ENCODE data around the gene RASSF4.

- TF ChIP-seq CTCF (IDR thresholded peaks at IDR 0.05) (no peak), POLR2A (IDR thresholded peaks at IDR 0.05) (no peak), POLR2AphosphoS5 (IDR thresholded peaks at IDR 0.05; ENCODE audit: insufficient read depth in 1 of 2, low read depth in 1 of 2) (no peak)
Measured at GRCh38 chr10:44955413-44956070, 4.1 kb upstream of the RASSF4 start.
